Aorta (tissue), 5 donors: ENCODE data around the gene MOV10L1. TPM values are rescaled to one million over a fixed set of nuclear protein-coding genes. Genes with fewer than 3 reads are reported as not detected.

Experiments
- ATAC-seq: fragments of 200-7000 bp; cut with Tn5 transposase; one replicate; pipeline ENCODE4 v1.9.1; 2022; ENCODE audit warnings: moderate library complexity; ENCODE audit not compliant: low FRiP score
- DNase-seq, 2 donors: peaks; one replicate each; pipeline ENCODE4 v3.0.0-alpha.2; 2020
- H3K27ac ChIP-seq, 2 donors: one replicate each; pipeline ENCODE4 v1.5.1; 2013; ENCODE audit warnings: low read length in 2 of 2, mild to moderate bottlenecking in 2 of 2, moderate library complexity in 2 of 2, control low read depth in 1 of 2, inconsistent platforms in 1 of 2, low read depth in 1 of 2
- H3K27me3 ChIP-seq, 2 donors: one replicate each; pipeline ENCODE4 v1.6.1; 2013; ENCODE audit warnings: control low read depth in 1 of 2, low read length in 1 of 2, mild to moderate bottlenecking in 1 of 2, moderate library complexity in 1 of 2; ENCODE audit not compliant: insufficient read depth in 2 of 2, control insufficient read depth in 1 of 2
- H3K36me3 ChIP-seq, 2 donors: one replicate each; pipeline ENCODE4 v1.6.1; 2013; ENCODE audit warnings: control low read depth in 1 of 2, low read length in 1 of 2, mild to moderate bottlenecking in 1 of 2; ENCODE audit not compliant: insufficient read depth in 2 of 2, control insufficient read depth in 1 of 2
- H3K4me1 ChIP-seq, 2 donors: one replicate each; pipeline ENCODE4 v1.6.1; 2013; ENCODE audit warnings: low read length in 2 of 2, control low read depth in 1 of 2, mild to moderate bottlenecking in 1 of 2, moderate library complexity in 1 of 2; ENCODE audit not compliant: insufficient read depth in 2 of 2, control insufficient read depth in 1 of 2
- H3K4me3 ChIP-seq, 2 donors: one replicate each; pipeline ENCODE4 v1.5.1; 2013; ENCODE audit warnings: low read length in 2 of 2, control low read depth in 1 of 2, mild to moderate bottlenecking in 1 of 2
- H3K9me3 ChIP-seq: one replicate; pipeline ENCODE4 v1.6.1; 2013; ENCODE audit warnings: mild to moderate bottlenecking, low read length; ENCODE audit not compliant: control insufficient read depth
- WGBS, 2 donors: extraction: QIAGEN DNeasy Blood & Tissue Kit; methylation state at CpG; one replicate each; pipeline ENCODE4 v1.1.7; 2013; 5-methylcytosine and 5-hydroxymethylcytosine counted together
- intact Hi-C, 2 donors: fragments of 100-400 bp; cut with DNase I; formaldehyde crosslinking; loops; one replicate each; pipeline versions ENCODE4 v1.14.2 to v1.15.0; 2022
- polyA plus RNA-seq, 2 donors: library from polyadenylated mRNA; stranded (reverse); fragments of 200-250 nt; gene quantifications; one replicate each; pipeline ENCODE4 v1.2.3, GENCODE V29; 2013
- total RNA-seq, 2 donors: library from RNA; stranded (reverse); fragmentation: NEBNext Ultra II Directional; extraction: Animal tissue kit (Norgen Biotek cat#: 25700); gene quantifications; one replicate each; pipeline ENCODE4 v1.2.1, GENCODE V29; 2021
- donor health status: healthy with polysubstance abuse.
- donor health status: Bipolar disorder and iron deficiency.
- donor health status: DM: no; HTN: no; CAD: no.
- donor health status: DM: no; HTN: no; CAD: no.
- donor health status: DM: yes; HTN: yes; CAD: no.

Gene MOV10L1
- total and polyA plus RNA-seq, 4 donors, result 0.10 to 4.2 (median 2.4) TPM

GRCh38 chr22:50183141-50183971 lies 93.5 kb downstream of the MOV10L1 start:
- ATAC-seq (no peak), DNase-seq (peak in 1 of 2 donors; percentile 54)
- Histone ChIP-seq H3K36me3 (no peaks in the 10 kb centered on the region), H3K4me3 (no peak overlapping the region), H3K9me3 (no peaks in the 10 kb centered on the region), H3K27me3 (no peaks in the 10 kb centered on the region), H3K27ac (no peak overlapping the region), H3K4me1 (no peaks in the 10 kb centered on the region)
- WGBS, 2 donors, result 81 to 84% methylated on average over 19 of the region's 19 CpGs
- intact Hi-C loops, result no loop called here

- no peaks in the 10 kb centered on the region for H3K27me3 ChIP-seq
- DNase-seq (peak in 1 of 2 donors; percentile 82), ATAC-seq (no peak)
- H3K27ac ChIP-seq, result no peak overlapping the region
- intact Hi-C loops, result no loop called here
- WGBS, 2 donors, result 73% methylated on average over 32 of the region's 32 CpGs
- no peaks in the 10 kb centered on the region for H3K9me3 ChIP-seq
- H3K36me3 ChIP-seq, result no peaks in the 10 kb centered on the region
- H3K4me1 ChIP-seq, result no peaks in the 10 kb centered on the region
- H3K4me3 ChIP-seq, result no peak overlapping the region
Measured at GRCh38 chr22:50184004-50184901, 94.4 kb downstream of the MOV10L1 start.

DNA sequence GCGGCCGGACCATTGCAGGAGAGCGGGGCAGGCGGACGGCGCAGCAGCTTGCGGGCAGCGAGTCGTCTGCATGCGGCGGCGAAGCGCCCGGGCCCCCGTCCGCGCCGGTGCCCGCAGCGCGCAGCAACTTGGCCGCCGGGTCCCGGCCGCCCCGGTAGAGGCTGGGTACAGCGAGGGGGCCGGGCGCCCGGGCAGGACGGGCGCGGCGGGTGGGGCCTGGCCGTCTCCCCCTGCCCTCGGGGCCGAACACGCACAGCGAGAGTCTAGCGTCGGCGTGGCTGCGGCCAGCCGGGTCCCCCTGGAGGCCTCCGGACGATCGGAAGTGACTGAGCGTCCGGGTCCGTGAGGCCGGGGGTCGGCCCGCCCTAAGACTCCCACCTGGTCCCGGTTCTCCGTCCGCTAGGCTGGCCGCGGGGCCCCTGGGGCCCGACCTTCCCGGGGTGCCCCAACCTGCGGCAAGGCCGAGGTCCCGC lies 95.1 kb downstream of the MOV10L1 start:
- ATAC-seq (no peak), DNase-seq (no peak)
- Histone ChIP-seq H3K27me3 (no peaks in the 10 kb centered on the region), H3K36me3 (no peaks in the 10 kb centered on the region), H3K9me3 (no peaks in the 10 kb centered on the region), H3K27ac (no peak overlapping the region), H3K4me3 (peak overlapping the region in 1 of 2 donors; percentile 12), H3K4me1 (no peaks in the 10 kb centered on the region)
- intact Hi-C loops, result no loop called here
- 27 to 38% methylated on average over 35 to 63 of the region's 63 CpGs for WGBS, 2 donors

GRCh38 chr22:50185375-50186087 lies 95.7 kb downstream of the MOV10L1 start, which contains the start of gene TRABD:
TRABD (plus strand) TSS chr22:50185913; CDS start chr22:50193061, 7,148 bp downstream.
- intact Hi-C loops, result no loop called here
- H3K4me1 ChIP-seq, result no peaks in the 10 kb centered on the region
- H3K9me3 ChIP-seq, result no peaks in the 10 kb centered on the region
- H3K36me3 ChIP-seq, result no peaks in the 10 kb centered on the region
- ATAC-seq (peak; percentile 91), DNase-seq (peak; percentile 94 to 95)
- peak within 1 kb of the TSS; percentile 58 to 68 for H3K4me3 ChIP-seq
- H3K27ac ChIP-seq, result no peak within 1 kb of the TSS
- 1 to 3% methylated on average over 35 to 90 of the region's 90 CpGs for WGBS, 2 donors
- H3K27me3 ChIP-seq, result no peaks in the 10 kb centered on the region

GRCh38 chr22:50186181-50186714 lies 96.4 kb downstream of the MOV10L1 start:
- 3 to 4% methylated on average over 25 to 47 of the region's 47 CpGs for WGBS, 2 donors
- H3K4me3 ChIP-seq, result peak overlapping the region; percentile 58 to 68
- no peaks in the 10 kb centered on the region for H3K36me3 ChIP-seq
- ATAC-seq, result no peak
- DNase-seq, result no peak
- H3K4me1 ChIP-seq, result no peaks in the 10 kb centered on the region
- intact Hi-C loops, result no loop called here
- no peaks in the 10 kb centered on the region for H3K9me3 ChIP-seq
- H3K27ac ChIP-seq, result no peak overlapping the region
- H3K27me3 ChIP-seq, result no peaks in the 10 kb centered on the region

- Histone ChIP-seq H3K4me3 (peak overlapping the region; percentile 58 to 68), H3K4me1 (no peaks in the 10 kb centered on the region), H3K9me3 (no peaks in the 10 kb centered on the region), H3K27ac (no peak overlapping the region), H3K27me3 (no peaks in the 10 kb centered on the region), H3K36me3 (no peaks in the 10 kb centered on the region)
- 63 to 64% methylated on average over 26 of the region's 26 CpGs for WGBS, 2 donors
- ATAC-seq, result no peak
- intact Hi-C loops, result no loop called here
- peak in 1 of 2 donors; percentile 49 for DNase-seq
Measured at GRCh38 chr22:50186761-50187523, 97.1 kb downstream of the MOV10L1 start.

DNA sequence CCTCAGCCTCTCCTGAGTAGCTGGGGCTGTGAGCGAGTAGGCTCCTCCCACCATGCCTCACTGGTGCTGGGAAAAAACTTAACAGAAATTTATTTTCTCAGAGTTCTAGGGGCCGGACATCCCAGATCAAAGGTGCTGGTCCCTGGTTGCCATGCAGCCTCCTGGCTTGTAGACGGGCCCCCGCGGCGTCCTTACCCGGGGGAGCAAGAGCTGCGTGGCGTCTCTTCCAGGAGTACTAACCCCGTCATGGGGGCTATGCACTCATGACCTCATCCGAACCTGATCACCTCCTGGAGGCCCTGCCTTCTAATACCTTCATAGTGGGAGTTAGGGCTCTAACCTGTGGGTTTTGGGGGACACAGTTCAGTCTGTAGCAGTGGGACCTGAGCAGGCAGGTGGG lies 98.5 kb downstream of the MOV10L1 start:
- no peak overlapping the region for H3K4me3 ChIP-seq
- H3K36me3 ChIP-seq, result no peaks in the 10 kb centered on the region
- no peaks in the 10 kb centered on the region for H3K27me3 ChIP-seq
- H3K4me1 ChIP-seq, result no peaks in the 10 kb centered on the region
- 96 to 98% methylated on average over 11 of the region's 11 CpGs for WGBS, 2 donors
- no peaks in the 10 kb centered on the region for H3K9me3 ChIP-seq
- peak in 1 of 2 donors; percentile 34 for DNase-seq
- intact Hi-C loops, result no loop called here
- ATAC-seq, result no peak
- no peak overlapping the region for H3K27ac ChIP-seq
